Stromal cell of bone marrow (primary cell): ENCODE results near the gene SPATA31D4.
"Not testable (repeated sequence)": the region's sequence is repeated elsewhere in the genome, so short reads cannot be mapped to it uniquely, and the experiment has no call there.

Experiments
- DNase-seq: peaks from one replicate; pipeline ENCODE4 v3.0.0-alpha.2; 2012; ENCODE audit warnings: low read depth

Gene SPATA31D4

GRCh38 chr9:81928305-81928704, at the start of gene SPATA31D4:
TSS of gene SPATA31D4 (plus strand) at chr9:81928428. CDS start at chr9:81928514, 86 bp downstream.
- not testable (repeated sequence) for DNase-seq

DNA sequence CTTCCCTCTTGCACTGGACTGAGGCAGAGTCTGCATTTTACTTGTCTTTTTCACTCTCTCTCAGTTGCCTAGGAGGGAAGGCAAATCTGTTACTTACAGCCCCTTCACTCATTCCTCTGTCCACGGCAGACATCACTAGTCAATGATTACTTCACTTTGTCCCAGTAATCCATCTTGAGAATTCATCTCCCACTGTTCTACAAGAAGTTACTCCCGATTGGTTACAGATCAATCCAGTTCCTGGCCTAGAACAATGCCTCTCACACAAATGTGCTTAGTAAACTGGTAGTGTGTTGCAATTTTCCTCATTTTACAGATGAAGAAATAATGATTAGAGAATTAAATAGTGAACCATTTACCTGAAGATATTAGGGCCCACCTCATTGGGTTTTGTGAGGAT, 49.7 kb upstream of the SPATA31D4 start:
- DNase-seq, result no peak

- no peak for DNase-seq
Measured at GRCh38 chr9:81879501-81879916, 48.7 kb upstream of the SPATA31D4 start.

DNA sequence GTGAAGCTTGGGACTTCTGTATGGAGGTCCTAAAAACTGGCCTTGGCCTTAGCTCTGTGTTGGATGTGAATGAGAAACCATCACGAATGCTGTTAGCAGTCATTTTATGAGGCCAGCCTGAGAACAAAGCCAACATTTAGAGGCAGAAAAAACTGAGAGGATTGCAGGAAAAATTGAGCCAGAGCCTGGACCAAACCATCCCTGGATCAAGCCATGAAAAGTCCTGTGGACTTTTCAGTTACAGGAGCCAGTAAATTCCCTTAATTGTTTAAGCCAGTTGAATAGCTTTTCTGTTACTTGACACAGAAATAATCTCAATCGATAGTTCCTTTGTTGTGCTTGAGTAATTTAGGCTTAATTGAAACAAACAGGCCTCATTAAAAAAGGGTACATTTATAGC, 42.6 kb upstream of the SPATA31D4 start:
- no peak for DNase-seq

DNA sequence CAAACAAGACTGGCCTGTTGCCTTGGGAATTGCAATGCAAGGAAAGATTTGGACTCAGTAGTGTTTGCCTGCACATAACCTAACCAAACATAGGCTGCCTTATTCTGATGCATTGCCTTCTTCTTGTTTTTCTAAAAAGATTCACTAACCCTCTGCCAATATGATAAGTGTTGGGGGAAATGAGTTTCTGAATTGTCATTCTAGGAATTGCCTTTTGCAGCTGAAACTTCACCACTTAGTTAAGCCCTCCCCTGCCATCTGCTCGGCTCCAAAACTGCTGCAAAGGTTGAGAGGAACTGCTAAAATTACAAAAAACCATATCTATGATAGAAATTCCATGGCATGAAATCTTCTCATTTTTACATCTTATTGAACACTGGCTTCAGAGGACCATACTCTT, 41.6 kb upstream of the SPATA31D4 start:
- DNase-seq, result no peak

GRCh38 chr9:81890104-81890503, 38.1 kb upstream of the SPATA31D4 start:
- no peak for DNase-seq

DNA sequence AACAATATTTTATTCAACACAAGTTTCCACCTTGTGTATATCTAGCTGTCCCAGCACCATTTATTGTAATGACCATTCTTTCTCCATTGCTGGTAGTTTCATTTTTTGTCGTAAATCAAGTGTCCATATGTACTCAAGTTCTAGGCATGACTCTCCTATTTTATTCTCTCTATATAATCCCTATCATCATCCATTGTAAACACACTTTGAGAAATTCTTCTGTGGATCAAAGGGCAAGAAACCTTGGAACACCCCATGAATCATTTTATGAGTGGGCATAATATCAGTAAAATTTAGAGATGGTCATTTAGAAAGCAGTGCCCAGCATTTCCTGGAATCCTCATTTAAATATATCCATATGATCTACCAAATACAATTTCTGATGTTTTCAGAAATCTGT, 35.8 kb upstream of the SPATA31D4 start:
- no peak for DNase-seq

DNA sequence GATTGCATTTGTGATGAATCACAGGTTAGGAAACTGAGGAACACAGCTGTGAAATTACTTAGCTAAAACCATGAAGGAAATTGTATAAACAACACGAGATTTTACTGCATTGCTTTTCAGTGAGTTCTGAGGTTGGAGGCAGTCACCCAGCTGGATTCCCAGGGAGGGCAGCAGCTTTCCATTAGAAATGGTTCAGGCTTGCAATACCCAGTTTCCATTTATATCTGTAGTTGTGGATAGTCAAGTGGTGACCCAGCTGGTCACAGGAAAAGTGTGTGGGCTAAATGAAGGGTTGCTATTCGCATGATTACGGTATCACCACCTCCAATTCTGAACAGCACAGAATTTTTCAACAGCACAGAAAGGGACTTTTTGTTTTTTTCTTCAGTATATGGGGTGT, 34.3 kb upstream of the SPATA31D4 start:
- no peak for DNase-seq

GRCh38 chr9:81894891-81895290, 33.3 kb upstream of the SPATA31D4 start:
- DNase-seq, result no peak

GRCh38 chr9:81896070-81896469, 32.2 kb upstream of the SPATA31D4 start:
- DNase-seq, result no peak

GRCh38 chr9:81898851-81899250, 29.4 kb upstream of the SPATA31D4 start:
- no peak for DNase-seq

GRCh38 chr9:81902196-81902595, 26.0 kb upstream of the SPATA31D4 start:
- DNase-seq, result peak; percentile 24

DNA sequence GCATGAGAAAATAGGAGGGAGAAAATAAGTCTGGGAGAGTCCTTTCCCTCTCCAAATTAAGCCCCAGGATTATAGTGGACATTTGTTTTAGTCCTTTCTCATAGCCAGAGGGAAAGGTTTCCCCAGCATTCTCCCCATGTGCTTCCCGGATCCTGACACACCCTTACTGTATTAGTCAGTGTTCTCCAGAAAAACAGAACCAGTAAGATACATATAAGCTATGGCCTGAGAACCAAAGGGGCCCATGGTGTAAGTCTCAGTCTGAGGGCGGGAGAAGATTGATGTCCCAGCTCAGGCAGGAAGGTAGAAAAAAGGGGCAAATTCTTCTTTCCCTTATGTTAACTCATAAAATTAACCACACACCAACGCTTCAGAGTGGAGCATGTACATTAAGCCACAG, 25.6 kb upstream of the SPATA31D4 start:
- DNase-seq, result no peak

DNA sequence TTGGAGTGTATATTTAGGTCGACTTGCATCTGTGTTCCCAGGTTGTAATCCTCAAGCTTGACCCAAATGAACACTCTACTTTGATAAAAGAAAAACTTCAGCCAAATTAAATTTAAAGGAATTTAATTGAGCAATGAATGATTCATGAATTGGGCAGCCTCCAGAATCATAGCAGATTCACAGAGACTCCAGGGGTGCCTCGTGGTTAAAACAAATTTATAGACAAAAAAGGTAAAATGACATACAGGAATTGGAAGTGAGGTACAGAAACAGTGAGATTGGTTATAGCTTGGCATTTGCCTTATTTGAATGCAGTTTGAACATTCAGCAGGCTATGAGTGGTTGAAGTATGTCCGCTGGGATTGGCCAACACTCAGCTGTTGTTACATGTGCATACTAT, 21.6 kb upstream of the SPATA31D4 start:
- DNase-seq, result no peak

GRCh38 chr9:81912135-81912534, 16.1 kb upstream of the SPATA31D4 start:
- no peak for DNase-seq

DNA sequence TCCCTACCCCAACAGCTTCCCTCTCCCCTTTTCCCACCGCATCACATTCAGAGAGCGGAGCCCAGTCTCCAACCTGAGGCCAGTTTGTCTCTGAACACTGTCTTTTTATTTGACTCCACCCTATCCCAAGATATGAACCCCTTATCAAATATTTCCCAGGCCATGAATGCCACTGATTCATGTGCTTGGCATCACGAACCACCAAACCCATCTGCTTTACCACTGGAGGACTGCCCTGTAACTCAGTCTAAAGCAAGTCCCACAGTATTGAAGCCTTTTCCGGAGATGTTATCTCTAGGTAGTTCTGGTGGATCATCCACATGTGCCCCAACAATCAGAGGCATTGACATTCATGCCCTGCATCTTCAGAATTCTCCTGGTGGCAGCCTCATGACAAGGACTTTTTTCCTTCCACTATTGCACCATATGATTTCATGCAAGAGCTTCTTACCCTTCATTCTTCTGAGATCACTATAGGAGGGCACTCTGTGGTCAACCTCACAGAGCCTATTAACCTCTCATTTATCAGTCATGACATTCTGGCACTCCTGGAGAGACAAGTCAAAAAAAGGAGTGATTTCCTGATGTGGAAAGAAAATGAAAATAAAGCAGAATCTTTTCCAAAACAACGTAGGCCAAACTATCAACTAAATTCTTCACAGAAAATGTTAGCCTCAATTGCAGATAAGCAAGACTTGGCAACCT, 12.3 kb upstream of the SPATA31D4 start:
- DNase-seq, result no peak

DNA sequence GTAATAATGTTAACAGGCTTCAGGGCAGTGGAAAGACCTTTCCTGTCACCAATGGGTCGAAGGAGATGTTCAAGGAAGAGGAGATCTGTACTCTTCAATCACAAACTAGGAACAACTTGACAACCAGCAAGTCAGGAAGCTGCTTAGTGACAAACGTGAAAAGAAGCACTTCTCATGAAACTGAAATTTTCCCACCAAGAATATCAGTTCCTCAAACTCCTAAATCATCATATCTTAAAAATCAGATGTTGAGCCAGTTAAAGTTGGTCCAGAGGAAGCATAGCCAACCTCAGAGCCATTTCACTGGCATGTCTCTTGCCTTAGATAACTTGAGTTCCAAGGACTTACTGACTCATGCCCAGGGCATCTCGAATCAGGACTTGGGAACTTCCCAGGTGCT, 9.7 kb upstream of the SPATA31D4 start:
- DNase-seq, result not testable (repeated sequence)

GRCh38 chr9:81930147-81930546, 1.9 kb downstream of the SPATA31D4 start:
- not testable (repeated sequence) for DNase-seq

DNA sequence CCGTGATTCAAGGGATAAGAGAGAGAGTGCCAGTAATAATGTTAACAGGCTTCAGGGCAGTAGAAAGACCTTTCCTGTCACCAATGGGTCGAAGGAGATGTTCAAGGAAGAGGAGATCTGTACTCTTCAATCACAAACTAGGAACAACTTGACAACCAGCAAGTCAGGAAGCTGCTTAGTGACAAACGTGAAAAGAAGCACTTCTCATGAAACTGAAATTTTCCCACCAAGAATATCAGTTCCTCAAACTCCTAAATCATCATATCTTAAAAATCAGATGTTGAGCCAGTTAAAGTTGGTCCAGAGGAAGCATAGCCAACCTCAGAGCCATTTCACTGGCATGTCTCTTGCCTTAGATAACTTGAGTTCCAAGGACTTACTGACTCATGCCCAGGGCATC, 5.3 kb downstream of the SPATA31D4 start:
- not testable (repeated sequence) for DNase-seq

DNA sequence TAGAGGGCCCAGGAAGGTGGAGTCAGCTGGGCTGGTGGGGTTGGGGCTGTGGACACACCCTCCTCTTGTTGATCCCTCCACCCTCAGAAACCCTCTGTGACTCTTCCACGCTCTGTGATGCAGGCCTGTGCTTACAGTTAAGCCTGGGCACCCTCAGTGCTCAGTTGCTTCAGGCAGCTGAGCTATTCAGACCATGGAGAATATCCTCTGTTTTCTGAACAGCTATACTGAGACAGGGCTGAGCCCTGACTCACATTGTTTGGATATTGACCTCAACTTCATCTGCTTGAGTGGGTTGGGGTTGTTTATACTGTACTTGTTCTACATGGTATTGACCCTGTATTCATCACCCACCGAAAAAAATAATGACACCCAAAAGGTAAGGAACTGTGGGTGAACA, 15.2 kb downstream of the SPATA31D4 start, which contains the start of gene SPATA31D3:
TSS of gene SPATA31D3 (plus strand) at position 108 of the 400 bp plus-strand sequence. CDS start at position 194, 86 bp downstream.
- not testable (repeated sequence) for DNase-seq

GRCh38 chr9:81948650-81949049, 20.4 kb downstream of the SPATA31D4 start:
- DNase-seq, result not testable (repeated sequence)

GRCh38 chr9:81953096-81953495, 24.9 kb downstream of the SPATA31D4 start:
- DNase-seq, result no peak

DNA sequence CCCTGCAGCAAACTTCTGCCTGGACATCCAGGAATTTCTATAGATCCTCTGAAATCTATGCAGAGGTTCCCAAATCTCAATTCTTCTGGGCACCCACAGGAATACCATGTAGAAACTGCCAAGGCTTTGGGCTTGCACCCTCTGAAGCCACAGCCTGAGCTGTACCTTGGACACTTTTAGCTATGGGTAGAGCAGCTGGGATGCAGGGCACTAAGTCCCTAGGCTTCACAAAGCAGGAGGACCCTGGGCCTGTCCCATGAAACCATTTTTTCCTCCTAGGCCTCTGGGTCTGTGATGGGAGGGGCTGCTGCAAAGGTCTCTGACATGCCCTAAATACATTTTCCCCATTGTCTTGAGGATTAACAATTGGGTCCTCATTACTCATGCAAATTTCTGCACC, 27.4 kb downstream of the SPATA31D4 start:
- no peak for DNase-seq
